Stimulated activated CD4-positive, alpha-beta T cell treated with anti-CD3 and anti-CD28 coated beads, Interleukin-1b, Interleukin-23, amount 100 ng/mL, for 24 hours (primary cell): ENCODE measurements around the gene GSTA2.
"Not testable (repeated sequence)": the region's sequence is repeated elsewhere in the genome, so short reads cannot be mapped to it uniquely, and the experiment has no call there.

Source experiments
- DNase-seq, 4 experiments: peaks; one replicate each; pipeline ENCODE4 v3.0.0-alpha.2; 2020; ENCODE audit warnings: low read depth in 4 of 4, low spot score in 1 of 4

The GSTA2 gene

GRCh38 chr6:52726193-52726542 is 37.1 kb downstream of the GSTA2 start:
- DNase-seq: no peak

GRCh38 chr6:52725535-52726192 is 37.6 kb downstream of the GSTA2 start:
- DNase-seq: no peak

- no peak for DNase-seq
These were observed 38.1 kb downstream of the GSTA2 start for GRCh38 chr6:52725143-52725534.

- DNase-seq: peak; percentile 2 to 36 (median 24)
These were observed 38.7 kb downstream of the GSTA2 start for GRCh38 chr6:52724406-52725121.

- DNase-seq: no peak
These were observed 39.3 kb downstream of the GSTA2 start for GRCh38 chr6:52724042-52724405.

- no peak for DNase-seq
These were observed 43.0 kb downstream of the GSTA2 start for GRCh38 chr6:52720321-52720720.

GRCh38 chr6:52718550-52718949 is 44.7 kb downstream of the GSTA2 start:
- no peak for DNase-seq

GRCh38 chr6:52714761-52715160 is 48.5 kb downstream of the GSTA2 start:
- not testable (repeated sequence) for DNase-seq

GRCh38 chr6:52712136-52712535 is 51.1 kb downstream of the GSTA2 start:
- DNase-seq: no peak

GRCh38 chr6:52707963-52708680 is 55.2 kb downstream of the GSTA2 start:
- DNase-seq: no peak

GRCh38 chr6:52706001-52706400 is 57.3 kb downstream of the GSTA2 start:
- DNase-seq: no peak

- not testable (repeated sequence) for DNase-seq
These were observed 58.3 kb downstream of the GSTA2 start for GRCh38 chr6:52704781-52705502.

GRCh38 chr6:52704060-52704459 is 59.2 kb downstream of the GSTA2 start:
- no peak for DNase-seq
